PFSK-1 (cell line): ENCODE data around the gene MRPS2.

Experiments
- FOXP2 ChIP-seq: optimal IDR thresholded peaks from 2 replicates; pipeline ENCODE3; 2011; ENCODE audit warnings: borderline replicate concordance, control low read depth, inconsistent platforms; ENCODE audit not compliant: insufficient read depth; ENCODE audit errors: extremely low read length, extremely low read depth
- POLR2AphosphoS5 ChIP-seq: IDR thresholded peaks from 2 replicates; pipeline ENCODE4 v1.6.1; 2012; ENCODE audit warnings: low read depth, mild to moderate bottlenecking, control low read depth, low read length, moderate library complexity
- TAF1 ChIP-seq: IDR thresholded peaks from 2 replicates; pipeline ENCODE4 v1.6.1; 2012; ENCODE audit warnings: low read length, control low read depth, borderline replicate concordance; ENCODE audit not compliant: insufficient read depth

GRCh38 chr9:135512904-135513303, 12.4 kb downstream of the MRPS2 start:
- no peak for TF ChIP-seq POLR2AphosphoS5
- TF ChIP-seq TAF1 = no peak
- no peak for TF ChIP-seq FOXP2
